Transverse colon (tissue), 4 donors: Measurements from ENCODE around the gene TNS1. TPM values are rescaled to one million over a fixed set of nuclear protein-coding genes. Genes with fewer than 3 reads are reported as not detected.

ENCODE experiments used
- DNase-seq: peaks from one replicate; pipeline ENCODE4 v3.0.0-alpha.2; 2019
- H3K27ac ChIP-seq, 4 donors: fragments of 200-600 bp; sonication (generic); 2 replicates each; pipeline ENCODE4 v1.5.1; 2016 to 2018; ENCODE audit warnings: inconsistent platforms in 4 of 4
- H3K27me3 ChIP-seq: fragments of 200-600 bp; sonication (generic); 2 replicates; pipeline ENCODE4 v1.5.1; 2017; ENCODE audit warnings: inconsistent platforms
- H3K36me3 ChIP-seq, 4 donors: fragments of 200-600 bp; sonication (generic); 2 replicates each; pipeline ENCODE4 v1.5.1; 2017 to 2019; ENCODE audit warnings: inconsistent platforms in 4 of 4
- H3K4me1 ChIP-seq, 4 donors: fragments of 200-600 bp; sonication (generic); 2 replicates each; pipeline ENCODE4 v1.5.1; 2017 to 2020; ENCODE audit warnings: inconsistent platforms in 4 of 4
- H3K4me3 ChIP-seq, 4 donors: fragments of 200-600 bp; sonication (generic); 1 replicate in 1 of 4; 2 replicates in 3 of 4; pipeline versions ENCODE4 v1.5.1 to v1.6.1; 2017 to 2019; ENCODE audit warnings: inconsistent platforms in 4 of 4
- H3K9me3 ChIP-seq, 2 donors: fragments of 200-600 bp; sonication (generic); 2 replicates each; pipeline ENCODE4 v1.5.1; 2017 to 2019; ENCODE audit warnings: inconsistent platforms in 2 of 2
- CTCF ChIP-seq, 5 experiments: fragments of 200-600 bp in 3 of 5; fragments of 450-650 bp in 2 of 5; sonication (generic) in 3 of 5; IDR thresholded peaks; 1 replicate in 2 of 5; 2 replicates in 3 of 5; pipeline ENCODE4 v1.5.1; 2016 to 2017; ENCODE audit warnings: antibody characterized with exemption in 5 of 5, inconsistent platforms in 3 of 5, mild to moderate bottlenecking in 2 of 5, moderate library complexity in 1 of 5
- EP300 ChIP-seq: sonication (generic); formaldehyde crosslinking; IDR thresholded peaks from one replicate; pipeline ENCODE4 v1.6.1; 2017; ENCODE audit warnings: antibody characterized with exemption, low read depth
- POLR2A ChIP-seq: fragments of 450-650 bp; IDR thresholded peaks from one replicate; pipeline ENCODE4 v1.6.1; 2016; ENCODE audit warnings: antibody characterized with exemption, mild to moderate bottlenecking, moderate library complexity
- POLR2AphosphoS5 ChIP-seq, 3 donors: sonication (generic); formaldehyde crosslinking; IDR thresholded peaks; one replicate each; pipeline ENCODE4 v1.6.1; 2016; ENCODE audit warnings: antibody characterized with exemption in 3 of 3
- whole genome bisulfite sequencing, 2 donors: methylation state at CpG; one replicate each; pipeline ENCODE4 v1.1.5; 2018; ENCODE audit warnings: low coverage in 1 of 2; 5-methylcytosine and 5-hydroxymethylcytosine counted together
- in situ Hi-C, 4 donors: fragments of 200-750 bp; cut with MboI; loops; one replicate each; pipeline versions ENCODE4 v1.15.0 to v1.15.1; 2017; ENCODE audit warnings: low sequenced_read_pairs in 3 of 4, low pct_ligation_motif_present in 1 of 4, low pct_unique_long_range_greater_than_20kb in 1 of 4
- intact Hi-C: fragments of 100-400 bp; cut with DNase I; formaldehyde crosslinking; loops from one replicate; pipeline ENCODE4 v1.15.1; 2023; ENCODE audit warnings: low total_unique reads
- total RNA-seq, 4 donors: library from RNA; depleted of rRNA; stranded (reverse); fragments of >200 nt; gene quantifications; one replicate each; pipeline ENCODE4 v1.1.0, GENCODE V29; 2016

The TNS1 gene
- total RNA-seq, 4 donors from 2014 or later, result 101 to 487 (median 231) TPM

- H3K9me3 ChIP-seq, result no peaks in the 10 kb centered on the region
- 48 to 63% methylated on average over 7 to 9 of the region's 9 CpGs for WGBS, 2 donors
- no peak overlapping the region for H3K4me3 ChIP-seq
- H3K36me3 ChIP-seq, result no peaks in the 10 kb centered on the region
- peak overlapping the region; percentile 48 to 90 (median 76) for H3K27ac ChIP-seq
- peaks cover 32 to 73% (median 48%) of the 10 kb centered on the region in 4 donors for H3K4me1 ChIP-seq
- intact Hi-C loops (no loop called here), in situ Hi-C loops (no loop called here)
- TF ChIP-seq POLR2A, result no peak
- TF ChIP-seq CTCF (IDR thresholded peaks at IDR 0.05), result no peak
- TF ChIP-seq POLR2AphosphoS5 (IDR thresholded peaks at IDR 0.05), result no peak
- TF ChIP-seq EP300, result no peak
- no peak for DNase-seq
- no peaks in the 10 kb centered on the region for H3K27me3 ChIP-seq
Measured at GRCh38 chr2:217852555-217853211, 150.1 kb downstream of the TNS1 start.

GRCh38 chr2:217851191-217852020 is 151.4 kb downstream of the TNS1 start:
- Histone ChIP-seq H3K9me3 (no peaks in the 10 kb centered on the region), H3K36me3 (no peaks in the 10 kb centered on the region), H3K4me3 (no peak overlapping the region), H3K27ac (peak overlapping the region; percentile 73 to 90 (median 76)), H3K27me3 (no peaks in the 10 kb centered on the region), H3K4me1 (peaks cover 32 to 68% (median 49%) of the 10 kb centered on the region in 4 donors)
- intact Hi-C loops (no loop called here), in situ Hi-C loops (no loop called here)
- TF ChIP-seq POLR2A (no peak), CTCF (IDR thresholded peaks at IDR 0.05) (no peak), EP300 (no peak), POLR2AphosphoS5 (IDR thresholded peaks at IDR 0.05) (no peak)
- 70% methylated on average over 2 of the region's 2 CpGs; no CpG with 5 or more reads in 1 of the 2 donors for WGBS, 2 donors
- DNase-seq, result peak; percentile 37

- in situ Hi-C loops, result no loop called here
- Histone ChIP-seq H3K27me3 (no peaks in the 10 kb centered on the region), H3K4me1 (peaks cover 29 to 54% (median 42%) of the 10 kb centered on the region in 4 donors), H3K9me3 (no peaks in the 10 kb centered on the region), H3K4me3 (no peak overlapping the region), H3K36me3 (peaks cover 0 to 8% (median 0%) of the 10 kb centered on the region in 4 donors), H3K27ac (peak overlapping the region; percentile 64 to 90 (median 76))
- WGBS, 2 donors, result 83% methylated on average over 9 of the region's 9 CpGs; no CpG with 5 or more reads in 1 of the 2 donors
- intact Hi-C loops, result no loop called here
- TF ChIP-seq POLR2A (no peak), CTCF (IDR thresholded peaks at IDR 0.05) (no peak), POLR2AphosphoS5 (IDR thresholded peaks at IDR 0.05) (no peak), EP300 (no peak)
- DNase-seq, result no peak
Measured at GRCh38 chr2:217849154-217849975, 153.4 kb downstream of the TNS1 start.
